ENCODE data around the gene RABGAP1L.

DNA sequence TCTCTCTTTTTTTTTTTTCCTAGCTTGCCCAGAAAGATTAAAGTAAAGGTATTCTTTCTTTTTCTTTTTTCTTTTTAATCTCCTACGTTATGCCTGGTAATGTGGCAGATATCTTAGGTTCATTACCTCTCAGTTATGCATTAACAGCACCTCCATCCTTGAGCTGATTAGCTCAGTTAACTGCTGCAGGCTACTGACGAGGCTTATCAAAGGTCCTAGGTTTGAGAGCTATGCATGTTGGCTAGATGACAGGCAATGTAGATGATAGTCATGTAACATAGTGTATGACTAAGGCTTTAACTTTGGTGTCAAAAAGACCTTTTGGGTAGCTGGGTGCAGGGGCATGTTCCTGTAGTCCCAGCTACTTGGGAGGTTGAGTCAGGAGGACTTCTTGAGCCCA lies 786.7 kb downstream of the RABGAP1L start:
- TF ChIP-seq, protein P1, sequence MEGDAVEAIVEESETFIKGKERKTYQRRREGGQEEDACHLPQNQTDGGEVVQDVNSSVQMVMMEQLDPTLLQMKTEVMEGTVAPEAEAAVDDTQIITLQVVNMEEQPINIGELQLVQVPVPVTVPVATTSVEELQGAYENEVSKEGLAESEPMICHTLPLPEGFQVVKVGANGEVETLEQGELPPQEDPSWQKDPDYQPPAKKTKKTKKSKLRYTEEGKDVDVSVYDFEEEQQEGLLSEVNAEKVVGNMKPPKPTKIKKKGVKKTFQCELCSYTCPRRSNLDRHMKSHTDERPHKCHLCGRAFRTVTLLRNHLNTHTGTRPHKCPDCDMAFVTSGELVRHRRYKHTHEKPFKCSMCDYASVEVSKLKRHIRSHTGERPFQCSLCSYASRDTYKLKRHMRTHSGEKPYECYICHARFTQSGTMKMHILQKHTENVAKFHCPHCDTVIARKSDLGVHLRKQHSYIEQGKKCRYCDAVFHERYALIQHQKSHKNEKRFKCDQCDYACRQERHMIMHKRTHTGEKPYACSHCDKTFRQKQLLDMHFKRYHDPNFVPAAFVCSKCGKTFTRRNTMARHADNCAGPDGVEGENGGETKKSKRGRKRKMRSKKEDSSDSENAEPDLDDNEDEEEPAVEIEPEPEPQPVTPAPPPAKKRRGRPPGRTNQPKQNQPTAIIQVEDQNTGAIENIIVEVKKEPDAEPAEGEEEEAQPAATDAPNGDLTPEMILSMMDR (IDR thresholded peaks at IDR 0.05 in 2 of 3, conservative IDR thresholded peaks at IDR 0.05 in 1 of 3; ENCODE audit: control insufficient read depth in 2 of 3, extremely low read depth in 1 of 3, insufficient read depth in 1 of 3, low read depth in 3 of 3, low read length in 3 of 3), result no peak
- TF ChIP-seq SUPT20H (IDR thresholded peaks at IDR 0.05; ENCODE audit: borderline replicate concordance, control insufficient read depth, low read depth, low read length) (no peak), SUZ12 (IDR thresholded peaks at IDR 0.05; ENCODE audit: unreplicated experiment) (no peak), FOS (IDR thresholded peaks at IDR 0.05; ENCODE audit: borderline replicate concordance, extremely low read depth, insufficient read length) (no peak), YBX1 (IDR thresholded peaks at IDR 0.05) (no peak)
- TF ChIP-seq, protein P2, sequence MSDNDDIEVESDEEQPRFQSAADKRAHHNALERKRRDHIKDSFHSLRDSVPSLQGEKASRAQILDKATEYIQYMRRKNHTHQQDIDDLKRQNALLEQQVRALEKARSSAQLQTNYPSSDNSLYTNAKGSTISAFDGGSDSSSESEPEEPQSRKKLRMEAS (IDR thresholded peaks at IDR 0.05; ENCODE audit: low read depth, low read length), result no peak

Measured in GM12878 (cell line).